ENCODE data around the gene PKNOX2.

DNA sequence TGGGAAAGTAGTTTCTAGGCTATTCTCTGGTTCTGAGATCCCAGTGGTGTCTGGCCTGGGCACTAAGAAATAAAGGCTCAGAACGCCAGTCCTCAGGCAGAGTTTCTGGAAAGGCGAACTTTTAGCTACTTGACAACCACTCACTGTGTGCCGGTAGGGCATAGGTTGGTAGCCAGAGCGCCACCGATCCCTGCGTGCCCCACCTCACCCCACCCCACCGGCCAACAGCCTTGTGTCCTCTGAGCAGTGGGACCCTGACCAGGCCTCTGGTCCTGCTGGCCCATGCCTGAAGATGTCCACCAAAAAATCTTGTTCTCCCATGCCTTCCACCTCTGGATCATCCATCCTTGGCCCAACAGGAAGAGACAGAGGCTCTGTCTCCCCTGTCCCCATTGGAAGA, 213.5 kb downstream of the PKNOX2 start:
- TF ChIP-seq, protein P1, sequence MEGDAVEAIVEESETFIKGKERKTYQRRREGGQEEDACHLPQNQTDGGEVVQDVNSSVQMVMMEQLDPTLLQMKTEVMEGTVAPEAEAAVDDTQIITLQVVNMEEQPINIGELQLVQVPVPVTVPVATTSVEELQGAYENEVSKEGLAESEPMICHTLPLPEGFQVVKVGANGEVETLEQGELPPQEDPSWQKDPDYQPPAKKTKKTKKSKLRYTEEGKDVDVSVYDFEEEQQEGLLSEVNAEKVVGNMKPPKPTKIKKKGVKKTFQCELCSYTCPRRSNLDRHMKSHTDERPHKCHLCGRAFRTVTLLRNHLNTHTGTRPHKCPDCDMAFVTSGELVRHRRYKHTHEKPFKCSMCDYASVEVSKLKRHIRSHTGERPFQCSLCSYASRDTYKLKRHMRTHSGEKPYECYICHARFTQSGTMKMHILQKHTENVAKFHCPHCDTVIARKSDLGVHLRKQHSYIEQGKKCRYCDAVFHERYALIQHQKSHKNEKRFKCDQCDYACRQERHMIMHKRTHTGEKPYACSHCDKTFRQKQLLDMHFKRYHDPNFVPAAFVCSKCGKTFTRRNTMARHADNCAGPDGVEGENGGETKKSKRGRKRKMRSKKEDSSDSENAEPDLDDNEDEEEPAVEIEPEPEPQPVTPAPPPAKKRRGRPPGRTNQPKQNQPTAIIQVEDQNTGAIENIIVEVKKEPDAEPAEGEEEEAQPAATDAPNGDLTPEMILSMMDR (conservative IDR thresholded peaks at IDR 0.05) = no peak
- no peak for TF ChIP-seq ZFX (IDR thresholded peaks at IDR 0.05)

All from C4-2B (cell line).